GM21717 (cell line): ENCODE results near the gene MYH7.
"Not testable (repeated sequence)": the region's sequence is repeated elsewhere in the genome, so short reads cannot be mapped to it uniquely, and the experiment has no call there.

ENCODE experiments used
- ATAC-seq: cut with Tn5 transposase; IDR thresholded peaks from one replicate; pipeline ENCODE4 v1.9.1; 2021; ENCODE audit warnings: mild to moderate bottlenecking, moderate library complexity; ENCODE audit not compliant: unreplicated experiment

MYH7 gene

DNA sequence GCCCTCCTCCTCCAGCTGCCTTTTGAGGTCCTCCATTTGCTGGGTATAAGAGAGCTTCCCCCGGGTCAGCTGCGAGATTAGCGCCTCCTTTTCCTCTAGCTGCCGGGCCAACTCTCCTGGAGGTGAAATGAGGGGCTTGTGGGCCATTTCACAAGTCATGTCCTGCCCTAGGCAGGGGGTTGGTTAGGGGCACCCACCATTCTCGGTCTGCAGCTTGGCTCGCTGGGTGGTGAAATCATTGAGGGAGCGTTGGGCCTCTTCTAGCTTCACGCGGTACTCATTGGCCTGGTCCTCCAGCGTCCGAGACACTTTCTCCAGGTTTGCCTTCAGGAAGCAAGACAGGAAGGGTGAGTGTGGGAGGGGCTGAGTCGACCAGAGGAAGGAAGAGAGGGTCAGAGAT is 46.1 kb downstream of the MYH7 start:
- no peak for ATAC-seq

DNA sequence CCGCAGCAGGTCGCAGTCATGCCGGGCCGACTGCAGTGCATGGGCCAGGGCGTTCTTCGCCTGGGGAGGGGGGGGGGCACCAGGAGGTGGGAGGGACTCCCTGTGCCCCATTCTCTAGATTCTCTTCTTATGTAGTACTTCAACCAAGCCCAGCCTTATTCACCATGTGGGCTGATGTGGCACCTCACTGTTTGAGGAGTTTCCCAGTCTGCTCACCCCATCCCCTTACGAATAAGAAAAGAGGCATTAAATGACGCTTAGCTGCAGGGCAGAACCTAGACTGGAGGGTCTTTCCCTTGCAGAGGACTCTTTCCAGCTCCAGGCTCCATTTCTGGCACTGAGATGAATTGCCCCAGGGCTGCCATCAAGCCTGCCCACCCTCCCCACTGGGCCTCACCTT is 46.5 kb downstream of the MYH7 start:
- ATAC-seq: no peak

GRCh38 chr14:23387916-23388882 is 47.3 kb downstream of the MYH7 start:
- ATAC-seq: no peak

GRCh38 chr14:23386999-23387398 is 48.5 kb downstream of the MYH7 start:
- no peak for ATAC-seq

DNA sequence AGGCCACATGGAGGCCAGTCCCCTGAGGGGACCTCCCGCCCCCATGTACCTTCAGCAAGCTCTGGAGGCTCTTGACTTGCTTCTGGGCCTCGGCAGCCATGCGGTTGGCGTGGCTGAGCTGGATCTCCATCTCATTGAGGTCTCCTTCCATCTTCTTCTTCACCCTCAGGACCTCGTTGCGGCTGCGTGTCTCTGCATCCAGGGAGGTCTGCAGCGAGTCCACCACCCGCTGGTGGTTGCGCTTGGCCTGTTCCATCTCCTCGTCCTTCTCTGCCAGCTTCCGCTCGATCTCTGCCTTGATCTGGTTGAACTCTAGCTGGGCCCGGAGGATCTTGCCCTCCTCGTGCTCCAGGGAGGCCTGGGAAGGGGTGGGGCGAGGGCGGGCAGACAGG is 49.2 kb downstream of the MYH7 start:
- not testable (repeated sequence) for ATAC-seq

DNA sequence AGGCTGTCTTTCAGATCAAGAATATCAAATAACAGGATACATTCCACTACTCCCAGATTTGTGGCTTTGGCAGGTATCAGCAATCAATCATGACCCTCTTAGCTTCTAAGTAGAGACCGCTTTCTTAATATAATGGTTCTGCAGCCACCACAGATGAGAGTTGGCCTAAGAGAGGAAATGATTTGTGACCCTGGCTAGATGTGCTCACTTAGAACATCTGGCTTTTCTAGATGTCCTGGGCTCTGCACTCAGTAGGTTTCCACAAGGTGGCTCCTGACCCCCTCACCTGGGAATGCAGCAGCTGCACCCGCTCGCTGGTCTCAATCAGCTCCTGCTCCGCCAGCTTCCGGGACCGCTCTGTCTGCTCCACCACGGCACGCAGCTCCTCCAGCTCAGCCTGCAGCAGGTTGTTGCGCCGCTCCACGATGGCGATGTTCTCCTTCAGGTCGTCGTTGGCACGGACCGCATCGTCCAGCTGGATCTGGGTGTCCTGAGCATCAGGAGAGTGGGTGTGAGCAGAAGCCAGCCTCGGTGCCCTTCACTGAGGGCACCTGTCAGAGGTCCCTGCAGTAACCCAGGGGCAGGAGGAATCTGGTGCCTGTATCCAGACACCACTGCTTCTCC is 49.7 kb downstream of the MYH7 start:
- ATAC-seq: no peak

GRCh38 chr14:23385244-23385641 is 50.2 kb downstream of the MYH7 start:
- ATAC-seq: no peak

DNA sequence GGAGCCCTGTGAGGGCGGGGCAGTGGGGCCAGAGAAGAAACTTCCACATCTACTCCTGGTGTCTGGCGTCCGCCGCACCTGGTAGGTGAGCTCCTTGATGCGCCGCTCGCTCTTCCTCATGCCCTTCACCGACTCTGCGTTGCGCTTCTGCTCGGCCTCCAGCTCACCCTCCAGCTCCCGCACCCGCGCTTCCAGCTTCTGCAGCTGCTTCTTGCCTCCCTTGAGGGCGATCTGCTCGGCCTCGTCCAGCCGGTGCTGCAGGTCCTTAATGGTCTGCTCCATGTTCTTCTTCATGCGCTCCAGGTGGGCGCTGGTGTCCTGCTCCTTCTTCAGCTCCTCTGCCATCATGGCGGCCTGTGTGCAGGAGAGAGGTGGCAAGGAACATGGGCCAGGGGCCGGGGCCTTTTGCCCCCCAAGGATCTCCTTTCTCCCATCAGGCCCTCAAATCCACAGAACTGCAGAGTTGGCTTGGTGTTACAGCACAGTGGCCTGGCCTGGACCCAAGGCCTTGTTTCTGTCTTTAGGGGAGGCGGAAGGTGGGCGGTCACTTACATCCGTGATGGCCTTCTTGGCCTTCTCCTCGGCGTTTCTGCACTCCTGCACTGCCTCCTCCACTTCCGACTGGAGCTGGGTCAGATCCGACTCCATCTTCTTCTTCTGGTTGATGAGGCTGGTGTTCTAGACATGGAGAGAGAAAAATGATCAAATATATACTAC is 50.9 kb downstream of the MYH7 start:
- ATAC-seq: no peak

DNA sequence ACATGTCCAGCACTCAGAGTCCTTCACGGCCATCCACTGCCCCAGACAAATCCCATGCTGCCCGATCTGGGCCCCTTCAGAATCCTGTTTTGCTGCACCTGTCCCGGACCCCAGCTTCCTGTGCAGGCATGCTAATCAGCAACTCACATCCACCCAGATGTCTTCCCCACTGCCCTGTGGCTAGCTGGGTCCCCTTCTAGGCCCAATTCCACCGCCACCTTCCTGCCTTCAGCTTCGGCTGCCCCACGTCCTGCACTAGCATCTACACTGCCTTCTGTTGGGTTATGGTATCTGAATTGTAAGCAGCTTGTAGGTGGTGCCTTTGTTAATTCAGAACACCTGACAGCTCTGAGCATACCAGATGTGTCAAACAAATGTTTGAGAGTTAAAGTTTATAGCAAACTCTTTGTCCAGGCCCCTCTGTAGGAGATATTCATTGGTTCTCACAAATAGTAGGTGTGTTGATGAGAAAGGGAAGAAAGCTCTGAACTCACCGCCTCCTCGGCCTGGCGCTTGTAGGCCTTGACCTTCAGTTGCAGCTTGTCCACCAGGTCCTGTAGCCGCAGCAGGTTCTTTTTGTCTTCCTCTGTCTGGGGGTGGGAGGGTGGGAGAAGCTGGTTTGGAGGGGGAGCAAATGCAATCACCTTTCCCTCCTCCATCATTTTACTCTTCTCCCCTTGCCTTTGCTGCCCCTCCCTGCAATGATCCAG is 52.6 kb downstream of the MYH7 start:
- ATAC-seq: no peak

GRCh38 chr14:23382276-23382675 is 53.2 kb downstream of the MYH7 start:
- ATAC-seq: no peak

DNA sequence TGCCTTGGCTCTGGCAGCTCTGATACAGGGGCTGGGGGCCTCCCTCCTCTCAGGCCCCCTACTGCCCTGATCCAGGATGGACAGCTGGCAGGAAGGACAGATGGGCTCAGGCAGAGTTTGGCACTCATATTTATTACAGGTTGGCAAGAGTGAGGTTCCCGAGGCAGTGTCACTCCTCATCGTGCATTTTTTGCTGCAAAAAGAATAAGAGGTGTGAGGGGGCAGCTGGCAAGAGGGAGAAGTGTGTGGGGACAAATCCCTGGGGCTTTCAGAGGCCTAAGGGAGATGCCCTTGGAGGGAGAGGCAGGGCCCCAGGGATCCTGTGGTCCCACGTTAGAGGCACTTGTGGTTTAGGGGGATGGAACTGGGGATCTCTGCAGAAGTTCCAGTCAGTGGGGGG is 53.6 kb downstream of the MYH7 start:
- ATAC-seq: no peak

- ATAC-seq: no peak
These were observed 54.5 kb downstream of the MYH7 start for GRCh38 chr14:23380976-23381375.

DNA sequence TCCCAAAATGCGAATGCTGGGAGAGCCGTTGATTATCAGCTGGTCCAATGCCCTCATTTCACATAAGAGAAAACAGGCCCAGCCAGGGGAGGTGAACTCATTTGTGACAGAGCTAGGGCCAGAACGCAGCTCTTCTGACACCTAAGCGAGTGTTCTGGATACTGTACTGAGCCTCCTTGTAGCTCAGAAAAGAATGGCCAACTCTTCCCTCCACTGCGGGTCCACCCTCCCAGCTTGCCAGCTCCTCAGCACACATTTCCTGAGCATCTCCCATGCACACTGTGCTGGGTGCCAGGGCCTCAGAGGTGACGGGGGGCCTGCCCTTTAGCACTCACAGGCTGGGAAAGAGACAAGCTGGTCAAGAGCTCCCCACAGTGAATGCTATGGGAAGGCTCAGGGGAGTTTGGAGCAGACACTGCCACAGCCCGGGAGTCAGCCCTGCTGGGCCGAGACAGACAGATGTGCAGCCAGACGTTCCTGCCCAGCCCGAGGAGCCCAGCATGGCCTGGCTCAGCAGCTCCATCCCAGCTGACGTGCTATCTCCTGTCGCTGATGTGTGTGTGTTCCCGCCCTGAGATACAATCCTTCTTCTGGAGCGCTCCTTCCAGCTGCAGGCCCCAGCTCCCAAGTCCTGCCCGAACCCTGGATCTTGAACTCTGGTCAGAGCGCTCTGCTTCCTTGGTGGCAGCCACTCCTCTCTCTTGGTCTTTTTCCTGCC is 55.1 kb downstream of the MYH7 start:
- no peak for ATAC-seq

DNA sequence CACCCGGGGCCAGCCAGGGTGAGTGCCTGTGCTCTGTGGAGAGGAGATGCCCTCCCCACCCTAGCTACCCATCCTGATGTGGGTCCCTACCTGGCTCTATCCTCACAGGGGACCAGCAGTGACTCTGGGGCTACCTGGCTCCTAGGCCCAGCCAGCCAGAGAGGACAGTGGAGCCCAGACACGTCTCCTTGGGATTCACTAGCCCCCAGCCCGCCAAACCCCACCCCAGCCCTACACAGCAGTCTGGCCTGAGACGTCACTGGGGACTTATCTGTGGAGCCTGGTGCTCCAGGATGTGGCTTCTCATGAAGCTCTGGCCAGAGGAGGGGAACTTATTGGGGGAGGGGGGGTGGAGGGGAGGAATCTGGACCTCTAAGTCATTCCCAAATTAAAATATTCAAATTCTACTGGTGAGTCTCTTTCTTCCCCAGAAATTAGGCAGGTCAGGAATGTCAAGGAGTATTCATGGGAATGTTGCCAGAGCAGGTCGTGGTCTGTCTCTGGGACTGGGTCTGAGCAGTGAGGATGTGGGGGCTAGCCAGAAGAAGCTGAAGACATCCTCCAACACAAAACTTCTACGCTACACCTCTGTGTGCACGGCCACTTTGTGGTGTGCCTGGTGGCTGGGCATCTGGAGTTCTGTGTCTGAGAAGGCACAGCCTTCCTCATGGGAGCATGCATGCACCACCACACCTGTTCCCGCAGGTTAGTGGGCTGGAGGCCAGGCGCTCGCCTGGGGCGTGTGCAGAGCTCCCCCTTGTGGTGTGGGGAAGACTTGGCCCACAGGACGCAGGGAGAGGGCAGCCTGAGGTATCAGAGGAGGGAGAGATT is 55.9 kb downstream of the MYH7 start:
- no peak for ATAC-seq

DNA sequence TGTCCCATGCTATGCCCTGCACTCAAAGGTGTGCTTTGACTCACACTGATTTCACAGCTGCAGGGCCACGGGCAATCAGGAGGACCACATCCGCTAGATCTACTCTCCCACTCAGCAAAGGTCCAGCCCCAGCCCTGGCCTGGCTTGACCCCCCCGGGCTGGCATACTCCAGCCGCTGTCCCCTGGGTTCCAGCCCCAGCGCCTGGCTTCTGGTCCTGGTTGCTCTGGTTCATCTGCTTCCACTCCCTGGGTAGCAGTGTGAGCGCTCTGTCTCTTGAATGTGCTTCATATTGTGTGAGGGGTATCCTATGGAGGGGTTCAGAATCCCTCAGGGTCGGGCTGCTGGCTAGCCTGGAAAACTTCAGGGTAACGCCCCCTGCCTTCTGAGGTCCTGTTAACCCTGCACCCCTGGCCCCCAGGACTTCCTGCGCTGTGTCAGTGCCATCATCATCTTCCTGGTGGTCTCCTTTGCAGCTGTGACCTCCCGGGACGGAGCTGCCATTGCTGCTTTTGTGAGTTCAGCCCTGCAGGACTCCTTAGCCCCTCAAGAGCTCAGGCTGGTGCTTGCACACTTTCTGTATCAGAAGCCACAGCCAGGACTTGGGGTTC is 56.7 kb downstream of the MYH7 start:
- ATAC-seq: no peak

DNA sequence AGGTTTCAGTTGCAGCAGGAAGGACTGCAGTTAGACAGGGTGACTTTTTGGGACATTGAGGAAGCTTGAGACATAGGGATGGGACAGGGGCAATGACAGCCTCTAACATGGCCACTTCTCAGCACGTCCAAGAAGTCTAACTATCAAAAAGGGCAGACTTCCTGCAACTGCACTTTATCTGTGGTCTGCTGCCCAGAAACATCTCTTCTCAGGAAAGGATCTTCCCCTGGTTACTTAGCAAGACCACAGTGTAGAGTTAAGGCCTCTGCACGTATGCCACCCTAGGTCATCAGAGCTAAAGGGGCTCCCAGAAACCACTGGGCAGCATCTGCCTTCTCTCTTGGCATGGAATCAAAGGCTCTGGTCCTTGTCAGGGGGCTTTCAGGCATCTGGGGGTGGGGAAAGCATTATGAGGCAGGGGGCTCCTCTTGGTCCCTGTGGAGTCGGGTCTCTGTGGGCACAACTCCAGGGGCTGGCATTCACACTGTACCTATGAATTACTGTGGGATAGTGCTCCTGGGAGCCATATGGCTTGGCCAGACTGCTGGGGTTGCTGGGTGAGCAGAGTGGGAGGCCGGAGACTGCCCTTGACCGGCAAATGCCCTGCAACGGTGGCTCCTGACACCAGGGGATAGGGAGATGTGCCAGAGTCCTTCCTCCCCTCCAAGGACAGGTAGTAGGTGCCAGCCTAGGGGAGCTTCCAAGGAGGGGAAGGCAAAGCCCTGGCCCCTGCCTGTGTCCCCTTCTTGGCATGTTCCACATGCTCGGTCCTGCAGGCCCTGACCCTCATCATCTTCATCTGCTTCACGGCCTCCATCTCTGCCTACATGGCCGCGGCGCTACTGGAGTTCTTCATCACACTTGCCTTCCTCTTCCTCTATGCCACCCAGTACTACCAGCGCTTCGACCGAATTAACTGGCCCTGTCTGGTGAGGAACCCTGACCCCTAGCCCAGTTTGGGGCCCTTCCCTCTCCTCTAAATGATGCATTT is 57.6 kb downstream of the MYH7 start:
- no peak for ATAC-seq

- no peak for ATAC-seq
These were observed 58.3 kb downstream of the MYH7 start for GRCh38 chr14:23377198-23377550.
